HG03097 (cell line): ENCODE measurements around the gene MAX.
A peak's percentile ranks its signal among the peaks of the same experiment; 100 is the strongest.
"Not testable (repeated sequence)": the region's sequence is repeated elsewhere in the genome, so short reads cannot be mapped to it uniquely, and the experiment has no call there.

Source experiments
- ATAC-seq: cut with Tn5 transposase; IDR thresholded peaks from one replicate; pipeline ENCODE4 v1.9.1; 2021; ENCODE audit not compliant: unreplicated experiment, low FRiP score

MAX gene

GRCh38 chr14:65106316-65106715, 4.0 kb upstream of the MAX start:
- no peak for ATAC-seq

- ATAC-seq = no peak
Measured at GRCh38 chr14:65104791-65105190, 2.5 kb upstream of the MAX start.

DNA sequence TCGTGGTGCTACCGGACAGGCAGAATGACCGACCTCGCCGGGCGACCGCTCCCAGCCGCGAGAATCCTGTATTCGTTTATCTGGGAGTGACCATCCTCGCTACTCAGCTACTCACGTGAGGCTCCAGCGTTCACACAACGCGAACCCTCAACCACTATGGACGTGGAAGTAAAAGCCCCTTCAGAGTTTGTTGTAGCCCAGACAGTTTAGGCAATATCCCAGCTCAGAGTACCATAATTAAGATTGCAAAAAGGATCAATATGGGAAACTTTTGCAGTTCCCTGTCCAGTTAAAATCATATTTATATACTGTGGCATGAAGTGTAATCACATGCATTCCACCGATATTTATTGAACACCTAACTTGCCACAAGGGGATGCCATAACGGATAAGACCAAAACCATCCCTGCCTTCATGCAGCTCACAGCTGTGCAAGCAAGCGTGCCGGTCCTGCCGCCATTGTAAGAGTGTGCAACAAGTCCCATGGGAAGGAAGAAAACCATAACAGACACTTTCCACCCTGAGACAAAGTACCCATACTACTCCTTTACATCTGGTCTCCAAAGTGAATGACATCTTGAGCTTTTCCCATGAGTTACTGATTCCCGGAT, 938 bp upstream of the MAX start:
- no peak for ATAC-seq

GRCh38 chr14:65101631-65102440, 481 bp downstream of the MAX start:
- peak; percentile 3 for ATAC-seq

DNA sequence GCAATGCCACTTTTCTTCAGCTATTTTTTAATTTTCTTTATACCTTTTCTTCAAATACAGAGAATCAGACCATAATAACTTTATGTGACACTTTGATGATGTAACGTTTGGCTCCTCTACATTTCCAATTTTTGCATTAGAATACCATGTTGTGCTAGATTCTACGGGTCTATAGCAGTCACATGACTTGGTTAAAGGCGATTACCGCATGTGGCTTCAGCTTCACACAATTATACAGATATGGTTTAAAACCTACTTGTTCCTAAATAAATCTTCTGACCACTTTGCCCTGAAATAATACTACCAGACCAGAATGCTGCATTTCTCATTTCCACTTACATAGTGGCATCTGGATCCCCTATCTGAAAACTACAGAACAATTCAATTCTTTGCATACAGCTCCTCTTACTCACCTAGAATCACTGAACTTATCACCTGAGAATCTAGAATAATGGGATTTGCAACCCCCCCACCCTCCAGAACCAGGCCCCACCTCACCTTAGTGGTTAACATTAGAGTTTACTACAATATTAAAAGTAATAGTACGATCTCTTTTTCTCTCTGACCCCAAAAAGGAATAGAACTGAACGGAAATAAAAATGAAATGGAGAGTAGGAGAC, 1.3 kb downstream of the MAX start:
- ATAC-seq = no peak

DNA sequence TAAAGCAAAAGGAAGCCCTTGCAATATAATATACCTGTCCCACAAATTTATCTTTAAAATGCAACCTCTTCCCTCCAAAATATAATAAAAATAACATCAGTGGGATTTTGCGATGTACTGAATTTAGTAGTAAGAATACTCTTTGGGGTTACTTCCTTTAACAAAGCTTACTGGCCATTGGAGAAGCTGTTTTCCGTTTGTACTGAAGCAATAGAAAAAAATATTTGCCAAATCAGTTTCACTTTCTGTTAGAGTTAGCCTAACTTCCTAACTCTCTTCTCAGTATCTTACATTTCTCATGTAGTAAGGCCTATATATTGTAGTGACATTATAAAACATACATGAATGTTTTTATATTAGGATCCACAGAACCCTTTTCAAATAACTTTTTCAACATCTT, 3.7 kb downstream of the MAX start:
- no peak for ATAC-seq

DNA sequence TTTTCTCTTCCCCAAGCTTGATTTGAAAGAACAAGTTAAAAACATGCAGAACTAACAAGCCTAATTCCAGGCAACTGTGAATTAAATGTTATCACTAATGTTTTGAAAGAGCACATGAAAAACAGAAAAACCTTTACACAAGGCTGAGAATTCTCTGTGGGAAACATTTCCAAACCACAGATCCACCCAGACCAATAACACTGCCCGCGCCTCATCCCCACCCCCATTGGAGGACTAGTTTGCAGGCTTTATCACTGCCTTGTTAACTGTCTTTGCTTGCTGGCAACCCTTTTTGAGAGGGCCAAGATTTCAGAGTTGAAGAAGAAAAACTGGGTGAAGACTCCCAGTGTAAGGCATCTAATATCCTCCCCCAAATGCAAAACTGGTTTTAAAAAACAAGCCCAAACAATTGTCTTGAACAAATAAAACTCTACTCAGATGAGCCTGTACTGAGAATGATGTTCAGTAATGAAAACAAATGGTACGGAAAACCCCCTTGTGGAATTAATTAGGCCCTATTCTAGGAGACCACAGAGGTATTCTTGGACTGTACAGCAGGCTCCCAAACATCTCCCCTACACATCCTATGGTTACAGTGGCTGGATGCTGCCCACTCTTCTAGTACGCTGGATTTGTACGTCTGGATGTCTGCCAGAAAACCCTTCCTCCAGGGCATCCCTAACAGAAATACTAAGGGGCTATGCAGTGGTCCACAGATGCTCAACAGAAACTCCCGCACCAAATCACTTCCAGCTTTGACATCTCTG, 5.8 kb downstream of the MAX start:
- no peak for ATAC-seq

- no peak for ATAC-seq
Measured at GRCh38 chr14:65095633-65096205, 6.6 kb downstream of the MAX start.

DNA sequence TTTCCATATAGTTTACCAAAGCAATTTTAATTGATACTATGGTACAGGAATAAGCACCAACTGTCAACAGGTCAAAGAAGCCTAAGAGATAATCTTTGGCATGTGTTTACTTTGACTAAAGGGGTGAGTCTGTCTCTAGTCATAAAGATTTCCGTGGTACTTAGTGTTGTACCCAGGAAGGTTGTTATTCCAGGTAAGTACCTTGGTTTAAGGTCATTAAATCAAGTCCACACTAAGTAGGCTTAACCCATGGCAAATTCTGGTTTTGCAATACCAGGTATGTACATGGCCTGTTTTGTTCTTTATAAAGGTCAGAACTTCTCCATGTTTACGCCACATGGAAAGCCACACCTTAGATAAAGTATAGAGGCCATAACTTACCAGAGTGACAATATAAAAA, 10.0 kb downstream of the MAX start:
- ATAC-seq = no peak

GRCh38 chr14:65087835-65088234, 14.5 kb downstream of the MAX start:
- ATAC-seq = not testable (repeated sequence)

DNA sequence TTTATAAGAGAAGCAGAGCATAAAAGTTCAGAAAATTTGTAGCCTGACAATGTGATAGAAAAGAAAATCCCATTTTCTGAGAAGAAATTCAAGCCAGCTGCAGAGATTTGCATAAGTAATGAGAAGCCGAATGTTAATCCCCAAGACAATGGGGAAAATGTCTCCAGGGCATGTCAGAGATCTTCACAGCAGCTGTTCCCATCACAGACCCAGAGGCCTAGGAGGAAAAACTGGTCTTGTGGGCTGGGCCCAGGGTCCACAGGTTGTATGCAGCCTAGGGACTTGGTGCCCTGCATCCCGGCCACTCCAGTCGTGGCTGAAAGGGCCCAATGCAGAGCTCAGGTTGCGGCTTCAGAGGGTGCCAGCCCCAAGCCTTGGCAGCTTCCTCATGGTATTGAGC, 15.6 kb downstream of the MAX start:
- not testable (repeated sequence) for ATAC-seq

DNA sequence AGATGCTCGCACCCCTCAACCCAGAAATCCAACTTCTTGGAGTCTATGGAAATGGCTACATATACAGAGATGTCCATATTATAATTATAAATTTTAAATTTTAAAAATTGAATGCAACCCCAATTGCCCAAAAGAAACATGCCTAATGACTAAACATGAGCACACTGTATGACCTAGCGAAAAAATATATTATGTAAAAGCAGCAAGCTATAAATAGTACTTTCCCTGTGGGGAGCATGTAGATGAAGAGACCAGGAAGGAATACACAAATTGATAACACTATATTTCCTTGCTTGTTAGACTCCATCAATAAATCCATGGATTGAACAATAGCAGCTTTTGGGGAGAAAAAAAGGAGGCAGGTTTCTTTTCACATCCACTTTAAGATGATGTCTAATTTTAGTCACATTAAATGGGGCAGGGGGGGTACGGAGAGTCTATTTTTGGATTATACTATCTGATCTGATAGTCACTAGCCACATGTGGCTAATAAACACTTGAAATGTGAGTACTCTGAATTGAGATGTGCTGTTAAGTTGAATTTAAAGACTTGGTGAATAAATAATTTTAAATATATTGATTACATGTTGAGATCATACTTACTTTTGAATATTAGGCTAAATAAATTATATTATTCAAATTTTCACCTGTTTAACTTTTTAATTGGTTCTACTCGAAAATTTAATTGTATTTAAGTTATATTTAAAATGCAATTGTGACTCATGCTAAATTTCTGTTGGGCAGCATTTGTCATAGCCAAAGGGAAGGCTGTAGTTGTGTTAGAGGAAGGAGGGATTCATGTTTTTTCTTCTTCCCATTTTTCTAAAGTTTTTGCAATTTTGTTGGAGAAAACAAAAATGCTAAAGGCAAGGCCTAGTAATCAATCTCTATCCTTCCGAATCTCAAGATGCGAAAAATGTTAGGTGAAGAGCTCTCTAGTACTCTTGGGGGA, 17.5 kb downstream of the MAX start:
- ATAC-seq = no peak

DNA sequence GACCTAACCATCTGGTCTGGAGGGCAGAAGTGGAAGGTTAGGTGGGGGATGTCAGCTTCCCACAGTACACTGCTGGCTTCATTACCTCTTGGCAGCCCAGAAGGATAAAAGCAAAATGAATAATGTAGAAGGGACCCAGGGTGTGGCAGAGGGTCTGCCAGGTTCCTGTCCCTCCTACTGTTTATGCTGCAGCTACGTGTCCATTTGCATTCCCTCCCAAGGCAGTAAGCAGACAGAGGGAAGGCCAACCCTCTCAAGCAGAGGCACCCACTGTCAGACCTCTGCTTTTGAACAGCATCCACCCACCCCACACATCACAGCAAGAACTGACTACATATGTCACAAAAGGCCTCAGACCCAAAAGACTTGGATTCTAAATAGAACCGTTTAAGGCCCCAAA, 19.4 kb downstream of the MAX start:
- ATAC-seq = no peak

DNA sequence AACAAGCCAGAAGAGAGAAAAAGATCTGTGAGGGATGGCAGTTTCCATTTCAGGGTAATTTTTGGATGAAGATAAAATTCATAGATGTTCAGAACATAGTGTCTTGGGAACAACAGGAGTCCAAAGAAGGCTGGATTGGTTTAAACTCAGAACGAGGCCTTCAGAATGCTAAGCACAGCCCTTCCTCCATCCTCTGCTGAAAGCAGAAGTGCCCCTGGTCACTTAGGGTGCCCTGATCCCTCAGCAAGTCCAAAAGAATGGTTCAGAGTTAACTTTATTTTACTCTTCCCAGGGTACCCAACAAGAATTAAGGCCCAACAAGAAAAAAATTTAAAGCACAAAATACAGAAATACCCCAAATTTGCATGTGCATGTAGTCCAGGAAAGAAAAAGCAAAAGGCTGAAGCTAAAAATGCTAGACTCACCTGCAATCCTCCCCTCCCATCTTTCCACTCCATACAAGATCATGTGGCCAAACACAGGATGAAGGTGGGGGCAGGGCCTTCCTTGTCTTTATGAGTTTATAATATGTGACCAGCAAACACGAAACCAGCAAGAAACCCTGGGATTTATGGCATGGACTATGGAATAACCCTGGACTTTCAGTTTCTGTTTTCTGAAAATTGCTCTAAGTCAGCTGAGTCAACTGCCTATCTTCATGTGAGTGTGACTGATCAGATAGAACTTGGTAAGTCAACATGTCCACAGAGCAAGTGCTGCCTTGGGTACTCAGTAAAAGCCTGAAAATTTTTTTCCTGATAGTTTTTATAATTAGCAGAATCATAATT, 21.2 kb downstream of the MAX start:
- no peak for ATAC-seq

- ATAC-seq = no peak
Measured at GRCh38 chr14:65079768-65080167, 22.5 kb downstream of the MAX start.

DNA sequence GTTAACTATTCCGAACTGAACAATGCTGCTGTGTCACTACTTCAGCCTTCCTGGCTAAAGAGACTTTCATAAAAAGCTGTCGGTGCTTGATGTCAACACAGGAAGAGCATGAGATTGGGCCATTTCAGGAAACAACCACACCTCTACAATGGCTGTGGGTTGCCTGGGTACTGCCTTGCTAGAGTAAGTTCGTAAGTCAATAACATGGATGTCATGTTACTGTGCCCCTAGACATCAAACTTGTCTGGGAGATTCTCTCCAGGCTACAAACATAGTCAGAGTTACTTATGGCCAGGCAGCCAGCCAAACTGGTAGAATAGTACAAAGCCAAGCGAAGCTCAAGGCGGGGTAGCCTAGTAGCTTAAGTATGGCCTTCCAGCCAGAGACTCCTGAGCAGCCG, 23.1 kb downstream of the MAX start:
- ATAC-seq = no peak

DNA sequence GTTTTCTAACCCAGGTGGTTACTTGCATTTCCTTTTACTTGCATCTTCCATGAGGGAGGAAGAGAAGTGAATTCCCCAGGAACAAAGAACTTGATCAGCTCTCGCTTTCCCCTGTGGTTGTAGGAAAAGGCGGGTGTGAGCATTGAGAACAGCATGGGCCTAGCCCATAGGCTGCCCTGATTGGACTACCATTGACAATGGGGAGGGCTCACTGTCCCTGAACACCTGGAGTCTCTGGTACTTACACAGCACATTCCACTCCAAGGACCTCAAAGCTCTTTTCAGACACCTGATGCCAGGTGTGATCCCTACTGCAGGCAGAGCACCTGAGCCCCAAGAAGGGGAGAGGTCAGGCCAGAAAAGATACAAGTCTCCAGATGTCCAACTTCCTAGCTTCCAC, 25.0 kb downstream of the MAX start:
- no peak for ATAC-seq

- no peak for ATAC-seq
Measured at GRCh38 chr14:65075628-65076325, 26.5 kb downstream of the MAX start.
